GM13976 (cell line): ENCODE results near the gene BAZ2B.

ENCODE experiments used
- DNase-seq: peaks from one replicate; pipeline ENCODE4 v3.0.0; 2012; ENCODE audit warnings: low spot score
- CTCF ChIP-seq: IDR thresholded peaks from 2 replicates; pipeline ENCODE4 v1.5.1; 2012; ENCODE audit warnings: borderline replicate concordance, mild to moderate bottlenecking; ENCODE audit not compliant: insufficient read depth; ENCODE audit errors: extremely low read depth, missing control alignments, control extremely low read depth
- in situ Hi-C: fragments of 300-500 bp; cut with MboI; formaldehyde crosslinking; loops from one replicate; pipeline ENCODE4 v1.12.0; 2022; ENCODE audit warnings: low sequenced_read_pairs, mixed read lengths, inconsistent platforms; ENCODE audit not compliant: unreplicated experiment

The BAZ2B gene

GRCh38 chr2:159382447-159383028 lies 233.8 kb downstream of the BAZ2B start:
- no peak for DNase-seq
- in situ Hi-C loops = no loop called here
- TF ChIP-seq CTCF = no peak

GRCh38 chr2:159381574-159381973 lies 234.8 kb downstream of the BAZ2B start:
- no peak for DNase-seq
- TF ChIP-seq CTCF = no peak
- in situ Hi-C loops = no loop called here

GRCh38 chr2:159380685-159381239 lies 235.6 kb downstream of the BAZ2B start:
- in situ Hi-C loops = no loop called here
- no peak for DNase-seq
- no peak for TF ChIP-seq CTCF

GRCh38 chr2:159379181-159379580 lies 237.2 kb downstream of the BAZ2B start:
- no peak for TF ChIP-seq CTCF
- DNase-seq = no peak
- in situ Hi-C loops = no loop called here

- DNase-seq = no peak
- in situ Hi-C loops = no loop called here
- no peak for TF ChIP-seq CTCF
Measured at GRCh38 chr2:159375241-159375640, 241.1 kb downstream of the BAZ2B start.

- in situ Hi-C loops = no loop called here
- no peak for DNase-seq
- TF ChIP-seq CTCF = no peak
Measured at GRCh38 chr2:159371506-159371905, 244.8 kb downstream of the BAZ2B start.
